Activated CD8-positive, alpha-beta memory T cell treated with anti-CD3 and anti-CD28 coated beads for 36 hours (primary cell): ENCODE results near the gene C12orf57. TPM values are rescaled to one million over a fixed set of nuclear protein-coding genes. Genes with fewer than 3 reads are reported as not detected.

Experiments
- CTCF ChIA-PET: fragments of 350-600 bp; sonication (Branson Sonifier 250); formaldehyde crosslinking; loops from one replicate; lab custom pipeline; 2021; ENCODE audit warnings: antibody characterized with exemption; lab: Charles Lee
- POLR2A ChIA-PET: fragments of 350-600 bp; sonication (Branson Sonifier 250); formaldehyde crosslinking; loops from one replicate; lab custom pipeline; 2021; ENCODE audit warnings: antibody characterized with exemption; lab: Charles Lee
- total RNA-seq, 2 experiments: library from RNA; stranded (reverse); gene quantifications; one replicate each; pipeline ENCODE4 v1.2.3, GENCODE V29; 2021

C12orf57 gene
- total RNA-seq, 2 experiments from 2014 or later = 234 to 239 TPM

- POLR2A ChIA-PET = interaction anchor here (0.7 kb wide), 1 partner anchor 241 kb away, joined by 5 read pairs; no protein-coding TSS in a partner anchor
- CTCF ChIA-PET = interaction anchor here (0.6 to 1.2 kb wide), 2 partner anchors 58 to 129 kb away, joined by 3 to 4 read pairs; partner anchors contain the start of gene C1RL
Observed at GRCh38 chr12:6980075-6980474, 36.3 kb downstream of the C12orf57 start.

- CTCF ChIA-PET = interaction anchor here (1.2 kb wide), 1 partner anchor 128 kb away, joined by 4 read pairs; the partner anchor contains the start of gene C1RL
- POLR2A ChIA-PET = no interaction called here
Observed at GRCh38 chr12:6980740-6981139, 36.9 kb downstream of the C12orf57 start.

- ChIA-PET CTCF (interaction anchor here (1.2 kb wide), 1 partner anchor 127 kb away, joined by 4 read pairs; the partner anchor contains the start of gene C1RL), POLR2A (no interaction called here)
Observed at GRCh38 chr12:6981152-6982052, 37.6 kb downstream of the C12orf57 start.

- CTCF ChIA-PET = no interaction called here
- POLR2A ChIA-PET = interaction anchor here (0.7 kb wide), 1 partner anchor 21 kb away, joined by 4 read pairs; no protein-coding TSS in a partner anchor
Observed at GRCh38 chr12:6982532-6982931, 38.7 kb downstream of the C12orf57 start.

GRCh38 chr12:6987956-6988553 lies 44.2 kb downstream of the C12orf57 start:
- CTCF ChIA-PET = no interaction called here
- POLR2A ChIA-PET = interaction anchor here (0.6 kb wide), 1 partner anchor 57 kb away, joined by 4 read pairs; no protein-coding TSS in a partner anchor

Other genes starting within 250 kb of the C12orf57 start
- under 1 TPM; 0.55 to 0.80 TPM for gene PIANP, start 243.2 kb upstream of the C12orf57 start, total RNA-seq
- gene COPS7A, start 220.0 kb upstream of the C12orf57 start, total RNA-seq = 10 to 100 TPM; 43.5 to 46.1 TPM
- 100 to 1,000 TPM; 144 to 150 TPM for gene MLF2, start 190.9 kb upstream of the C12orf57 start, total RNA-seq
- gene PTMS, start 177.7 kb upstream of the C12orf57 start, total RNA-seq = 10 to 100 TPM; 87.1 to 97.7 TPM
- 100 to 1,000 TPM; 324 to 331 TPM for gene LAG3, start 171.5 kb upstream of the C12orf57 start, total RNA-seq
- gene CD4, start 154.5 kb upstream of the C12orf57 start, total RNA-seq = 1 to 10 TPM; 1.4 to 1.6 TPM
- gene GPR162, start 122.2 kb upstream of the C12orf57 start, total RNA-seq = under 1 TPM; 0.21 to 0.44 TPM
- 1 to 10 TPM; 1.8 TPM for gene P3H3, start 115.6 kb upstream of the C12orf57 start, total RNA-seq
- under 1 TPM; 0.32 to 0.63 TPM for gene GNB3, start 103.1 kb upstream of the C12orf57 start, total RNA-seq
- gene CDCA3, start 92.7 kb upstream of the C12orf57 start, total RNA-seq = 10 to 100 TPM; 50.0 to 53.1 TPM
- gene USP5, start 91.9 kb upstream of the C12orf57 start, total RNA-seq = 100 to 1,000 TPM; 151 to 152 TPM
- gene TPI1, start 76.5 kb upstream of the C12orf57 start, total RNA-seq = 1,000 to 10,000 TPM; 1,928 to 1,984 TPM
- 1 to 10 TPM; 3.3 to 4.6 TPM for gene SPSB2, start 70.7 kb upstream of the C12orf57 start, total RNA-seq
- 1 to 10 TPM; 3.1 to 6.0 TPM for gene LRRC23, start 39.2 kb upstream of the C12orf57 start, total RNA-seq
- 100 to 1,000 TPM; 171 to 175 TPM for gene ENO2, start 29.4 kb upstream of the C12orf57 start, total RNA-seq
- 10 to 100 TPM; 44.1 to 44.3 TPM for gene ATN1, start 16.1 kb upstream of the C12orf57 start, total RNA-seq
- not detected for gene RNU7-1, start 206 bp upstream of the C12orf57 start, total RNA-seq
- 100 to 1,000 TPM; 436 to 441 TPM for gene PTPN6, start 7.3 kb downstream of the C12orf57 start, total RNA-seq
- 100 to 1,000 TPM; 509 to 511 TPM for gene PHB2, start 26.6 kb downstream of the C12orf57 start, total RNA-seq
- 100 to 1,000 TPM; 152 to 162 TPM for gene EMG1, start 26.9 kb downstream of the C12orf57 start, total RNA-seq
- 10 to 100 TPM; 26.1 TPM for gene LPCAT3, start 74.5 kb downstream of the C12orf57 start, total RNA-seq
- gene C1S, start 116.7 kb downstream of the C12orf57 start, total RNA-seq = 1 to 10 TPM in 1 of 2 experiments, under 1 TPM in 1; 0.65 to 1.0 TPM
- gene C1R, start 148.4 kb downstream of the C12orf57 start, total RNA-seq = 1 to 10 TPM in 1 of 2 experiments, under 1 TPM in 1; 0.84 to 1.2 TPM
- gene C1RL, start 165.2 kb downstream of the C12orf57 start, total RNA-seq = 10 to 100 TPM; 11.1 to 11.5 TPM
- gene RBP5, start 184.9 kb downstream of the C12orf57 start, total RNA-seq = under 1 TPM in 1 of 2 experiments, not detected in 1; 0.19 TPM
- gene CLSTN3, start 186.3 kb downstream of the C12orf57 start, total RNA-seq = 10 to 100 TPM; 19.0 to 19.5 TPM
- gene PEX5, start 245.7 kb downstream of the C12orf57 start, total RNA-seq = 10 to 100 TPM; 36.9 to 37.5 TPM